Testis (tissue), 2 donors: Measurements from ENCODE around the gene PCDHB12.
"Not testable (repeated sequence)": the region's sequence is repeated elsewhere in the genome, so short reads cannot be mapped to it uniquely, and the experiment has no call there.

ENCODE experiments used
- CTCF ChIP-seq, 3 experiments: fragments of 450-650 bp in 2 of 3; fragments of 200-600 bp in 1 of 3; sonication (generic) in 1 of 3; IDR thresholded peaks; one replicate each; pipeline ENCODE4 v1.5.1; 2016 to 2019; ENCODE audit warnings: antibody characterized with exemption in 3 of 3, mild to moderate bottlenecking in 2 of 3, moderate library complexity in 1 of 3
- POLR2A ChIP-seq: fragments of 450-650 bp; IDR thresholded peaks from one replicate; pipeline ENCODE4 v1.6.1; 2017; ENCODE audit warnings: antibody characterized with exemption, mild to moderate bottlenecking, moderate library complexity

- not testable (repeated sequence) for TF ChIP-seq CTCF (IDR thresholded peaks at IDR 0.05); POLR2A
These were observed 7.4 kb upstream of the PCDHB12 start for GRCh38 chr5:141201126-141201525.
